22Rv1 (cell line): ENCODE measurements around the gene P2RX7.

Source experiments
- CTCF ChIP-seq: fragments of 450-650 bp; IDR thresholded peaks from 2 replicates; pipeline ENCODE4 v1.5.1; 2017; ENCODE audit warnings: mild to moderate bottlenecking
- ZFX ChIP-seq: fragments of 450-650 bp; IDR thresholded peaks from 2 replicates; pipeline ENCODE4 v1.6.1; 2017; ENCODE audit warnings: antibody characterized with exemption, borderline replicate concordance

DNA sequence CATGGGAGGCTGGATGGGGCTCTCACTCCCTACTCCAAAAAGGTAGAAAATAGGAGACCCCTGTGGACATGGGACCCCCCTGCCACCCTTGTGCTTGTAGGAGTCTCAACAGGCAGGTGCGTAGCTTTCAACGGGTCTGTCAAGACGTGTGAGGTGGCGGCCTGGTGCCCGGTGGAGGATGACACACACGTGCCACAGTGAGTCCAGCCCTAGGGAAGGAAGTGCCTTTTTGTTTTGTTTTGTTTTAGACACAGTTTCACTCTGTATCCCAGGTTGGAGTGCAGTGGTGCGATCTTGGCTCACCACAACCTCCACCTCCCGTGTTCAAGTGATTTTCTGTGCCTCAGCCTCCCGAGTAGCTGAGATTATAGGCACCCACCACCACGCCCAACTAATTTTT lies 90.2 kb downstream of the P2RX7 start:
- no peak for TF ChIP-seq CTCF
- no peak for TF ChIP-seq ZFX
